Thyroid gland (tissue), 4 donors: ENCODE data around the gene HEATR3.

Experiments
- CTCF ChIP-seq, 6 experiments: fragments of 200-600 bp in 3 of 6; fragments of 450-650 bp in 3 of 6; sonication (generic) in 3 of 6; IDR thresholded peaks; one replicate each; pipeline ENCODE4 v1.5.1; 2016 to 2019; ENCODE audit warnings: antibody characterized with exemption in 6 of 6, mild to moderate bottlenecking in 2 of 6, inconsistent platforms in 1 of 6, moderate library complexity in 1 of 6
- POLR2A ChIP-seq, 2 donors: fragments of 450-650 bp; IDR thresholded peaks; one replicate each; pipeline ENCODE4 v1.6.1; 2017; ENCODE audit warnings: antibody characterized with exemption in 2 of 2, mild to moderate bottlenecking in 2 of 2, moderate library complexity in 1 of 2

- no peak for TF ChIP-seq CTCF (IDR thresholded peaks at IDR 0.05)
- no peak for TF ChIP-seq POLR2A (IDR thresholded peaks at IDR 0.05)
These were observed 28.1 kb downstream of the HEATR3 start for GRCh38 chr16:50093607-50094539.
